Motor neuron (in vitro differentiated cells): ENCODE results near the gene SHROOM1. TPM values are rescaled to one million over a fixed set of nuclear protein-coding genes. Genes with fewer than 3 reads are reported as not detected.

Experiments used
- ATAC-seq, 8 experiments: fragments of 200-7000 bp; cut with Tn5 transposase; replicated peaks in 6 of 8; 2 replicates each; pipeline ENCODE4 v1.8.0; 2021; ENCODE audit warnings: mild to moderate bottlenecking in 8 of 8, moderate library complexity in 8 of 8
- H3K27ac ChIP-seq, 2 donors: fragments of 250-450 bp; sonication (Bioruptor Pico); 2 replicates each; pipeline ENCODE4 v1.9.0; 2021; ENCODE audit warnings: antibody characterized with exemption in 2 of 2, mild to moderate bottlenecking in 2 of 2, moderate library complexity in 1 of 2
- H3K4me1 ChIP-seq, 2 donors: fragments of 250-450 bp; sonication (Bioruptor Pico); replicated peaks in 1 of 2; 2 replicates each; pipeline ENCODE4 v1.6.1; 2021; ENCODE audit warnings: antibody characterized with exemption in 2 of 2, mild to moderate bottlenecking in 2 of 2, moderate library complexity in 1 of 2
- H3K4me3 ChIP-seq, 5 donors: fragments of 250-450 bp; sonication (Bioruptor Pico); 2 replicates each; pipeline ENCODE4 v1.9.0; 2021; ENCODE audit warnings: antibody characterized with exemption in 5 of 5, mild to moderate bottlenecking in 5 of 5, moderate library complexity in 4 of 5
- WGBS, 10 experiments: fragments of 450-650 bp; shearing (Covaris generic); methylation state at CpG; one replicate each; pipeline ENCODE4 v1.0.0; 2022; 5-methylcytosine and 5-hydroxymethylcytosine counted together
- in situ Hi-C, 9 experiments: fragments of 400-800 bp; cut with MboI; loops; one replicate each; pipeline ENCODE4 v1.15.0; 2021; ENCODE audit warnings: low sequenced_read_pairs in 9 of 9, low pct_unique_long_range_greater_than_20kb in 2 of 9; ENCODE audit not compliant: unreplicated experiment in 9 of 9
- total RNA-seq, 8 experiments: library from RNA; unstranded; fragments of 300-600 nt; gene quantifications; 2 replicates each; pipeline versions ENCODE4 v1.2.3 to v1.2.4, GENCODE V29; 2022

Gene SHROOM1
- 10 to 100 TPM in 1 of 8 experiments, 1 to 10 TPM in 4, under 1 TPM in 3; 0.52 to 11.6 (median 2.2) TPM for total RNA-seq

DNA sequence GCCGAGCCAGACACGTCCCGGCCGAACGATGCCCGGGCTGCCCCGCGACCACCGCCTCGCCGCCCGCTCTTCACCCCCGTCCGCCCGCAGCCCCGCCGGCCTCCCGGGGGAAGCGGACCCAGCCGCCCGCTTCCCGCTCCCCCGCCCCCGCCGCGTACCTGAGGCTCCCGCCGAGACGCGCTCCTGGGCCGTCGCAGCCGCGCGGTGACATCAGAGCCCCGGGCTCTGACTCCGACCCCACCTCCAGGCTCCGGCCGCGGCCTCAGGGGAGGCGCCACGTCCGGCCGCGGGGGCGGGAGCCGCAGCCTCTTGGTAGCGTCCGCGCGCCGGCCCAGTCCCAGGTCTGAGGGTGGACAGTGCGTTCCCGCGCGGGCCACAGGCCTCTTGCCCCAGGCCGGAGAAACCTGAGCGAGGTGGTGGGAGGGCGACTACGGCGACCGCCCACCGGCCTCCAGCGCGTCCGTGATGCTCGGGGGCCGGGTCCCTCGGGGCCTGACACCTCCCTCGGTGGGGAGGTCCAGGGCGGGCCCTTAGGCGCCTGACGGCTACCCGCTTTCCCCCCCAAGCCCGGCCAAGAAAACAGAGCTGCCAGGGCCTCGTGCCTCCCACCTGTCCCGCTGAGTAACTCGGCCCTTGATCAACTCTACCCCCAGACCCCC is at the start of gene SHROOM1:
SHROOM1 (minus strand) TSS at position 212 of the 659 bp plus-strand sequence. CDS start 4,507 bp downstream, outside the sequence.
- Histone ChIP-seq H3K4me1 (peaks cover 0 to 5% of the 10 kb centered on the region in 2 donors), H3K4me3 (peak within 1 kb of the TSS; percentile 42 to 56 (median 44)), H3K27ac (peak within 1 kb of the TSS in 1 of 2 donors; percentile 15)
- ATAC-seq = peak; percentile 64 to 76 (median 74)
- no CpG with 5 or more reads among the region's 78 CpGs for WGBS, 10 experiments
- in situ Hi-C loops = no loop called here

- Histone ChIP-seq H3K4me3 (no peak overlapping the region), H3K4me1 (no peaks in the 10 kb centered on the region), H3K27ac (no peak overlapping the region)
- in situ Hi-C loops = loop anchor here in 1 of 9 experiments (25.0 kb wide), 1 partner anchor 91 kb away; the partner anchor contains the start of gene SEPTIN8
- 80 to 100% (median 93%) methylated on average over 1 to 3 of the region's 3 CpGs; no CpG with 5 or more reads in 4 of the 10 experiments for WGBS, 10 experiments
- ATAC-seq = peak in 3 of 8 experiments; percentile 56 to 90 (median 82)
These were observed 47.5 kb upstream of the SHROOM1 start for GRCh38 chr5:132877938-132878337.

DNA sequence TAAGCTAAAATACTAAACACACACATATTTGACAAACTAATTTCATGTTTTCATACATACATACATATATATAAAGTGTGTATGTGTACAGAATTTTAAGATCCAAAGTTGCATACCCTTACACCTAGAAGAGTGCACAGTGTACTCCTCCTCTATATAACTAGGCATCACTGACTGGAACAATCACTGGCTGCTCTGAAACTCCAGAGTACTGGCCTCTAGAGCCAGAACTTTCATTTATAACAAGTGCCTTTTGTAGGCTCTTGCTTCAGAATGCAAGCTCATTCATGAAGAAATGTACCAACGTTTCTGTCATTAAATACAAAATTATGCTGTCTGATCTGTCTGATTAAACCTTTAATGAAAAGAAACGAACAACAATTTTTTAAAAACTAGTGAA is 47.0 kb upstream of the SHROOM1 start:
- no peaks in the 10 kb centered on the region for H3K4me1 ChIP-seq
- no peak for ATAC-seq
- no peak overlapping the region for H3K27ac ChIP-seq
- no peak overlapping the region for H3K4me3 ChIP-seq
- WGBS, 10 experiments = 0 to 100% (median 72%) methylated on average over 1 to 2 of the region's 2 CpGs; no CpG with 5 or more reads in 1 of the 10 experiments
- in situ Hi-C loops = loop anchor here in 1 of 9 experiments (25.0 kb wide), 1 partner anchor 90 kb away; the partner anchor contains the start of gene SEPTIN8

DNA sequence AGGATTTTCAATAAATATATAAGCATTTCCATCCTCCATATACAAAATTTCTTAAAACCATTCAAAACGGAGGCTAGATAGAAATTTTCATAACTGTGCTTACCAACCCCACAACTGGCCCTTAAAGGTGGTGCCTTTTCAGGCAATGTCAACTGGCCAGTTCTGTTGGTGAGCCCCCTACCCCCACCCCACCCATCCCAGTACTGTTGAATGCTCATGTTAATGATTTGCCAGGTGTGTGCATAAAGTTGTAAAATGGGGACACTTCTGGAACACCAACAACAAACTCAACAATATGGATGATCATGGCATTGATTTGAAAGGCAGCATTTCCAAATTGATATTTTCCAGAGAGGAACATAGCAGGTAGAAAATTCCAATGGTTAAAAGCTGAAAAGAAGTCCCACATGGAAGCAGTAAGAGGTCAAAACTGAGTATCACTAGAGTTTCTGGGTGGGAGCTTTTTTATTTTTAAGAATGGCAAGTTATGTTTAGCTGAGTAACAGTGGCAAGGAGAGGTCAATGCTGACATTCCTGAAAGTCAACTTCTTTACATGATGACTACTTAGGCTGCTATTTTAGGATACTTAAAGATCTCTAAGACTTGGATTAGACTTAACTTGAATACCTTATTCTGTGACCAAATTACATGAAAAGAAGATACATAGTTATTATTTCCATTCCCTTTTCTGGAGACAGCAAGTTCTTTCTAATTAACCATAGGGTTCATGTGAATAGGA is 45.7 kb upstream of the SHROOM1 start:
- H3K27ac ChIP-seq = no peak overlapping the region
- in situ Hi-C loops = loop anchor here in 1 of 9 experiments (25.0 kb wide), 1 partner anchor 89 kb away; the partner anchor contains the start of gene SEPTIN8

GRCh38 chr5:132873930-132874271 is 43.5 kb upstream of the SHROOM1 start:
- in situ Hi-C loops = no loop called here

More for the DNA sequence above, 45.7 kb upstream of the SHROOM1 start:
- Histone ChIP-seq H3K4me1 (no peaks in the 10 kb centered on the region), H3K4me3 (no peak overlapping the region)
- ATAC-seq = peak in 2 of 8 experiments; percentile 32 to 49
- WGBS, 10 experiments = 80 to 100% (median 80%) methylated on average over 1 of the region's 1 CpG; no CpG with 5 or more reads in 5 of the 10 experiments

DNA sequence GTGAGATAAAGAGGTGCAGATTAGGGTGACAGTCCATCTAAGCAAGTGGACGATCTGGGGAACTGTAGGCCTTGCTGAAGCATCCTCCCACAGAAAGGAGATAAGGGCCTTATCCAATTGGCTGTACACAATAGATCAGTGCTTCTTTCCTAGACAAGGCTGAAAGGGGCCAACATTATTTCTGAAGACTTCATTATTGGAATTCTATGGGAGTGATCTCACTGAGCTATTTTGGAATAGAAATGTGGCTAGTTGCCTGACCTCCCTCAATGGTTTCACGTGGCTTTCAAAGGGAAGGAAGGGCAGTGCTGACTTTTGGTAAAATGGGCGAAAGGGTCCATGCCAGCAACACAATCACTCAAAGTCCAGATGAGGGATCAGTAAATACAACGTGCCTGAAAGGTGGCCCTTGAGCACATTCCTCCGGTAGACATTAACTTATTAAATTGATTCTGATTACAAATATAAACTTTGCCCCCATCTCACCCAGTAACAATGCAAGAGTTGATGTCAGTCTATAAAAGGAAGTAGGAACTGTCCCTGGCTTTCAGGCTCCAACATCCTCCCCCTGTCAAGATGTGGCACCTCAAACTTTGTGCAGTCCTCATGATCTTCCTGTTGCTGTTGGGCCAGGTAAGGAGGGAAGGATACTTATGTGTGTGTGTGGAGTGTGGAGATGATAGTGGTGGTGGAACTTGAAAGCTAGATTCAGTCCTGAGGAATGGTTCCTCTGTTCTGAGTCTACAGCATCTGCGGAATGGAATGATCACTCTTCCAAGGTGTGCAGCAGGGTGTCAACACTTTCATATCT is 42.9 kb upstream of the SHROOM1 start, which contains the start of gene LEAP2:
LEAP2 (plus strand) TSS at position 550 of the 811 bp plus-strand sequence; CDS start at position 577, 27 bp downstream.
- no peak within 1 kb of the TSS for H3K4me3 ChIP-seq
- no peak within 1 kb of the TSS for H3K27ac ChIP-seq
- no peaks in the 10 kb centered on the region for H3K4me1 ChIP-seq
- no peak for ATAC-seq
- in situ Hi-C loops = no loop called here
- WGBS, 10 experiments = 50 to 100% (median 79%) methylated on average over 1 to 6 of the region's 6 CpGs; no CpG with 5 or more reads in 3 of the 10 experiments

More at GRCh38 chr5:132873930-132874271, 43.5 kb upstream of the SHROOM1 start:
- peak in 1 of 8 experiments; percentile 18 for ATAC-seq
- WGBS, 10 experiments = 90 to 93% (median 92%) methylated on average over 2 of the region's 3 CpGs; no CpG with 5 or more reads in 7 of the 10 experiments
- Histone ChIP-seq H3K4me3 (no peak overlapping the region), H3K4me1 (no peaks in the 10 kb centered on the region), H3K27ac (no peak overlapping the region)

DNA sequence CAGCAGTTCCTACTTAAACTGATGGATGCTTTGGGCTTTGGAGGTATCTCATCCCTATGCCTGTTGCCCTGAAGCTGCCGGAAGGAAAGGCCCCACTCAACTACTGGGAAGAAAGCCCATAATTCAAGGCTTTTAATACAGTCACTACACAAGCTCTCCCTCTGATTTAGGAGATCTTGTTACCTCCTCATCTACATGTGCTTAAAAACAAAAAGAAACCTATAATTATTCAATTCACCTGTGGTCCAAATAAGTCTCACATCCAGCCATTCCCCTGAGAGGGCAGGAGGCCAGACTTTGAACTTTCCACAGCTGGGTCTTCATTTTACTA is 42.3 kb upstream of the SHROOM1 start:
- in situ Hi-C loops = no loop called here
- H3K27ac ChIP-seq = no peak overlapping the region
- no peak overlapping the region for H3K4me3 ChIP-seq
- 80 to 100% methylated on average over 1 of the region's 1 CpG; no CpG with 5 or more reads in 8 of the 10 experiments for WGBS, 10 experiments
- H3K4me1 ChIP-seq = peaks cover 0 to under 1% of the 10 kb centered on the region in 2 donors
- ATAC-seq = no peak

- Histone ChIP-seq H3K4me3 (no peak overlapping the region), H3K4me1 (peaks cover 0 to 5% of the 10 kb centered on the region in 2 donors), H3K27ac (no peak overlapping the region)
- WGBS, 10 experiments = 70 to 100% (median 93%) methylated on average over 1 to 4 of the region's 5 CpGs; no CpG with 5 or more reads in 2 of the 10 experiments
- peak in 2 of 8 experiments; percentile 4 to 15 for ATAC-seq
- in situ Hi-C loops = no loop called here
These were observed 41.2 kb upstream of the SHROOM1 start for GRCh38 chr5:132871459-132872284.

DNA sequence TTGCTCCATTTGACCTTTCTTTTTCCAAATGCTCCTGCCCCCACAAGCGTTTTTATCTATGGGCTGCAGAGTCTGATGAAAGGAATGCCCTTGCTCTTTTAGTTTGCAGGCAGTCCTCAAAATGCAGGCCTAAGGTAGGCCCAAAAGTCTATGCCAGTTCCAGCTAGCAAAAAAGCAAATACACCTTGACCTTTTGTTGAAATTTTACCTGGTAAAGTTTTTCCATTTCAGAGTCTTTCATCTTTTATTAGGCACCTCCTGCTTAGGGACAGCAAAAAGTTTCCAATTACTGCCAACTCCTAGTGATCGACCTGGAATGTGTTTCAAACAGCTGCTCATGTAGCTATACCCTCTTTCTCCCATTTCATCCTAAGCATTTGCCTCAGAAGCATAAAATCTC is 40.4 kb upstream of the SHROOM1 start:
- Histone ChIP-seq H3K4me3 (no peak overlapping the region), H3K27ac (no peak overlapping the region), H3K4me1 (peaks cover 1 to 6% of the 10 kb centered on the region in 2 donors)
- 43 to 100% (median 100%) methylated on average over 1 to 2 of the region's 2 CpGs; no CpG with 5 or more reads in 3 of the 10 experiments for WGBS, 10 experiments
- no peak for ATAC-seq
- in situ Hi-C loops = no loop called here

DNA sequence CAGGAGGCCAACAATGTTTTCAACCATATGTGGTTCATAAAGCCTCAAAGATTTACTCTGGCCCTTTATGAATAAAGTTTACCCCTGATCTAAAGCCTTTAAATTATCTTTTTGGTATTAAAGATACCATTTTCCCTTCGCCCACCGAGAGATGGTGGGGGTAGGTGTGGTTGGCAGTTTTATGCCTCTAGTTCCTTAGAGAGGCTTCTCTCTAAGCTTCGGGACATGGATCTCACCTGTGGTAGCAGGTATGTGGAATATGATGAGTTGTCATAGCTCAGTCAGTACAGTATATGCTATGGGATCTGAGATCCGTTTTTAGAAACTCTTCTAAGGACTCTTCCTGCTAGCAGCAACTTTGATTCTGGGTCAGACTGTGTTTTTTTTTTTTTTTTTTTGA is 38.3 kb upstream of the SHROOM1 start:
- no peak overlapping the region for H3K27ac ChIP-seq
- in situ Hi-C loops = no loop called here

DNA sequence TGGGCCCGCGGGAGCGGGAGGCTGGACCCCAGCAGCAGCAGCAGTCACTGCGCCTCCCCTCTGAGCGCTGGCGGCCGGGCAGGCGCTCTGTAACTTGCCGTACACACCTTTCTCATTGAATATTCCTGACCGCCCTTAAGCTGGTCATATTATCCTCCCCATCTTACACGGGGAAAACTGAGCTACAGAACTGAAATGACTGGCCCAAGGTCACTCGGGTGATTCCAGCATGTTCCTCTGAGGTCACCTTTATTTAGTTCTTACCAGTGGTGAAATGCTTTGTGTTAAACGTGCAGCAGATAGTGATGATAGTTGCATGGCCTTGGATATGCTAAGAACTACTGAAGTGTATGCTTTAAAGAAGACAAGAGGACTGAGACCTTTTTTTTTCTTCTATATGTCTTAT is 36.6 kb upstream of the SHROOM1 start:
- in situ Hi-C loops = no loop called here
- WGBS, 10 experiments = 0 to 6% (median 0%) methylated on average over 1 to 5 of the region's 13 CpGs; no CpG with 5 or more reads in 4 of the 10 experiments
- ATAC-seq = peak in 1 of 8 experiments; percentile 47
- peaks cover 7 to 11% of the 10 kb centered on the region in 2 donors for H3K4me1 ChIP-seq
- H3K4me3 ChIP-seq = peak overlapping the region; percentile 85 to 91 (median 87)
- H3K27ac ChIP-seq = peak overlapping the region; percentile 96

More for the DNA sequence above, 38.3 kb upstream of the SHROOM1 start:
- WGBS, 10 experiments = 80 to 100% (median 92%) methylated on average over 1 to 4 of the region's 4 CpGs; no CpG with 5 or more reads in 2 of the 10 experiments
- ATAC-seq = no peak
- Histone ChIP-seq H3K4me3 (no peak overlapping the region), H3K4me1 (peaks cover 7 to 11% of the 10 kb centered on the region in 2 donors)
